ENCODE data around the gene HBA1. TPM values are rescaled to one million over a fixed set of nuclear protein-coding genes. Genes with fewer than 3 reads are reported as not detected.

Gene HBA1
- total and polyA plus RNA-seq, 9 of the 15 experiments (the other 6 are each of a cell fraction or from before 2014, with no cell fraction given): 128 to 2,388 (median 380) TPM

GRCh38 chr16:179211-180092, 3.0 kb downstream of the HBA1 start (continued):
- TF ChIP-seq MLLT1 (IDR thresholded peaks at IDR 0.05) (peak in 1 of 2 experiments; percentile 71; a peak in 1 of 4 replicates), ATF6 (CRISPR knock-in tag; IDR thresholded peaks at IDR 0.05) (no peak), EZH2 (IDR thresholded peaks at IDR 0.05; ENCODE audit: borderline replicate concordance, low read depth, low read length) (no peak), BRD9 (IDR thresholded peaks at IDR 0.05; ENCODE audit: low read depth, partially characterized antibody) (no peak), JUN (IDR thresholded peaks at IDR 0.05; ENCODE audit: borderline replicate concordance, low read depth, low read length) (no peak), JUN (CRISPR knock-in tag; IDR thresholded peaks at IDR 0.05; ENCODE audit: borderline replicate concordance) (no peak), TAL1 (IDR thresholded peaks at IDR 0.05) (no peak), ZKSCAN1 (IDR thresholded peaks at IDR 0.05; ENCODE audit: low read depth, low read length) (no peak), DEAF1 (CRISPR knock-in tag; IDR thresholded peaks at IDR 0.05) (no peak)
